ENCODE results near the gene DOCK4. TPM values are rescaled to one million over a fixed set of nuclear protein-coding genes. Genes with fewer than 3 reads are reported as not detected.

The DOCK4 gene
- total RNA-seq, 1 donor, result 31.8 TPM

GRCh38 chr7:111827863-111828504 is 378.2 kb downstream of the DOCK4 start:
- DNase-seq (ENCODE audit: insufficient read length, low spot score, missing footprints), result no peak
- no peak overlapping the region for H2AFZ ChIP-seq (ENCODE audit: low read length)
- no peaks in the 10 kb centered on the region for H3K9me3 ChIP-seq (ENCODE audit: low read depth, low read length)
- peaks cover 4% of the 10 kb centered on the region for H3K4me1 ChIP-seq (ENCODE audit: insufficient read depth, low read length)
- no peaks in the 10 kb centered on the region for H3K36me3 ChIP-seq (ENCODE audit: insufficient read depth, low read length)
- H3K4me3 ChIP-seq (ENCODE audit: insufficient read depth, low read length), result no peak overlapping the region
- no peak for TF ChIP-seq CTCF (IDR thresholded peaks at IDR 0.05; ENCODE audit: extremely low read depth, low read depth, low read length)
- no peaks in the 10 kb centered on the region for H4K20me1 ChIP-seq (ENCODE audit: insufficient read depth, low read length)
- no peak overlapping the region for H3K4me2 ChIP-seq (ENCODE audit: insufficient read depth, low read length)
- no peaks in the 10 kb centered on the region for H3K27me3 ChIP-seq (ENCODE audit: insufficient read depth, low read length)
- no peaks in the 10 kb centered on the region for H3K79me2 ChIP-seq (ENCODE audit: insufficient read depth, low read length)
- no peak overlapping the region for H3K27ac ChIP-seq (ENCODE audit: low read depth, low read length)

- Histone ChIP-seq H3K79me2 (ENCODE audit: insufficient read depth, low read length) (no peaks in the 10 kb centered on the region), H3K4me1 (ENCODE audit: insufficient read depth, low read length) (peaks cover 4% of the 10 kb centered on the region), H3K4me3 (ENCODE audit: insufficient read depth, low read length) (no peak overlapping the region), H3K9me3 (ENCODE audit: low read depth, low read length) (no peaks in the 10 kb centered on the region), H2AFZ (ENCODE audit: low read length) (no peak overlapping the region), H3K27me3 (ENCODE audit: insufficient read depth, low read length) (no peaks in the 10 kb centered on the region), H3K4me2 (ENCODE audit: insufficient read depth, low read length) (no peak overlapping the region), H3K36me3 (ENCODE audit: insufficient read depth, low read length) (no peaks in the 10 kb centered on the region), H3K27ac (ENCODE audit: low read depth, low read length) (no peak overlapping the region), H4K20me1 (ENCODE audit: insufficient read depth, low read length) (no peaks in the 10 kb centered on the region)
- no peak for DNase-seq (ENCODE audit: insufficient read length, low spot score, missing footprints)
- TF ChIP-seq CTCF (IDR thresholded peaks at IDR 0.05; ENCODE audit: extremely low read depth, low read depth, low read length), result no peak
Measured at GRCh38 chr7:111825046-111825445, 381.2 kb downstream of the DOCK4 start.

GRCh38 chr7:111823826-111824225 is 382.4 kb downstream of the DOCK4 start:
- DNase-seq (ENCODE audit: insufficient read length, low spot score, missing footprints), result no peak
- H3K79me2 ChIP-seq (ENCODE audit: insufficient read depth, low read length), result no peaks in the 10 kb centered on the region
- no peaks in the 10 kb centered on the region for H4K20me1 ChIP-seq (ENCODE audit: insufficient read depth, low read length)
- no peaks in the 10 kb centered on the region for H3K9me3 ChIP-seq (ENCODE audit: low read depth, low read length)
- no peak for TF ChIP-seq CTCF (IDR thresholded peaks at IDR 0.05; ENCODE audit: extremely low read depth, low read depth, low read length)
- H2AFZ ChIP-seq (ENCODE audit: low read length), result no peak overlapping the region
- H3K27me3 ChIP-seq (ENCODE audit: insufficient read depth, low read length), result no peaks in the 10 kb centered on the region
- H3K36me3 ChIP-seq (ENCODE audit: insufficient read depth, low read length), result no peaks in the 10 kb centered on the region
- no peak overlapping the region for H3K27ac ChIP-seq (ENCODE audit: low read depth, low read length)
- no peak overlapping the region for H3K4me3 ChIP-seq (ENCODE audit: insufficient read depth, low read length)
- no peak overlapping the region for H3K4me2 ChIP-seq (ENCODE audit: insufficient read depth, low read length)
- H3K4me1 ChIP-seq (ENCODE audit: insufficient read depth, low read length), result peaks cover 4% of the 10 kb centered on the region

GRCh38 chr7:111821046-111821445 is 385.2 kb downstream of the DOCK4 start:
- H2AFZ ChIP-seq (ENCODE audit: low read length), result no peak overlapping the region
- H4K20me1 ChIP-seq (ENCODE audit: insufficient read depth, low read length), result no peaks in the 10 kb centered on the region
- no peaks in the 10 kb centered on the region for H3K36me3 ChIP-seq (ENCODE audit: insufficient read depth, low read length)
- no peak for DNase-seq (ENCODE audit: insufficient read length, low spot score, missing footprints)
- no peaks in the 10 kb centered on the region for H3K4me1 ChIP-seq (ENCODE audit: insufficient read depth, low read length)
- H3K9me3 ChIP-seq (ENCODE audit: low read depth, low read length), result no peaks in the 10 kb centered on the region
- H3K27me3 ChIP-seq (ENCODE audit: insufficient read depth, low read length), result no peaks in the 10 kb centered on the region
- H3K27ac ChIP-seq (ENCODE audit: low read depth, low read length), result no peak overlapping the region
- H3K79me2 ChIP-seq (ENCODE audit: insufficient read depth, low read length), result no peaks in the 10 kb centered on the region
- TF ChIP-seq CTCF (IDR thresholded peaks at IDR 0.05; ENCODE audit: extremely low read depth, low read depth, low read length), result no peak
- H3K4me3 ChIP-seq (ENCODE audit: insufficient read depth, low read length), result no peak overlapping the region
- H3K4me2 ChIP-seq (ENCODE audit: insufficient read depth, low read length), result no peak overlapping the region
